ENCODE measurements around the gene ZBTB42. TPM values are rescaled to one million over a fixed set of nuclear protein-coding genes. Genes with fewer than 3 reads are reported as not detected.

Gene ZBTB42
- total and polyA plus RNA-seq, 2 of the 13 experiments (the other 11 are each of a cell fraction or from before 2014, with no cell fraction given) = 2.8 to 4.2 TPM

GRCh38 chr14:104821229-104821945 is 20.5 kb downstream of the ZBTB42 start (continued):
- TF ChIP-seq HNRNPUL1 (IDR thresholded peaks at IDR 0.05; ENCODE audit: low read depth, low read length) (no peak), CBX5 (CRISPR knock-in tag; IDR thresholded peaks at IDR 0.05; ENCODE audit: borderline replicate concordance) (no peak), SMC3 (IDR thresholded peaks at IDR 0.05; ENCODE audit: low read length) (no peak), ZNF777 (CRISPR knock-in tag; IDR thresholded peaks at IDR 0.05) (peak; percentile 81), FOSL2 (CRISPR knock-in tag; IDR thresholded peaks at IDR 0.05) (peak; percentile 38; the same call in 1 of the 2 replicates), PAX8 (CRISPR knock-in tag; IDR thresholded peaks at IDR 0.05; ENCODE audit: borderline replicate concordance) (no peak), NR1H2 (CRISPR knock-in tag; IDR thresholded peaks at IDR 0.05; ENCODE audit: borderline replicate concordance, low read depth) (no peak), GABPB1 (CRISPR knock-in tag; IDR thresholded peaks at IDR 0.05) (no peak), FOXM1 (CRISPR knock-in tag; IDR thresholded peaks at IDR 0.05) (no peak), ZBTB7A (CRISPR knock-in tag; IDR thresholded peaks at IDR 0.05) (no peak), ZNF558 (CRISPR knock-in tag; IDR thresholded peaks at IDR 0.05; ENCODE audit: borderline replicate concordance) (no peak), ZNF431 (CRISPR knock-in tag; IDR thresholded peaks at IDR 0.05; ENCODE audit: borderline replicate concordance, low read depth) (no peak), ZNF547 (CRISPR knock-in tag; IDR thresholded peaks at IDR 0.05) (no peak), ZNF256 (CRISPR knock-in tag; conservative IDR thresholded peaks at IDR 0.05) (no peak), HOXA9 (CRISPR knock-in tag; IDR thresholded peaks at IDR 0.05; ENCODE audit: borderline replicate concordance) (no peak), SSRP1 (CRISPR knock-in tag; IDR thresholded peaks at IDR 0.05) (no peak), RBFOX2 (IDR thresholded peaks at IDR 0.05; ENCODE audit: low read depth, low read length) (no peak), ZNF160 (CRISPR knock-in tag; IDR thresholded peaks at IDR 0.05) (no peak), MXD1 (CRISPR knock-in tag; IDR thresholded peaks at IDR 0.05) (0 out of 2 replicates have a peak, but pooled peaks have one; percentile 8), CCAR2 (optimal IDR thresholded peaks at IDR 0.05; ENCODE audit: low read depth, low read length) (no peak), PITX1 (CRISPR knock-in tag; IDR thresholded peaks at IDR 0.05) (0 out of 2 replicates have a peak, but pooled peaks have one; percentile 20), ELF4 (CRISPR knock-in tag; IDR thresholded peaks at IDR 0.05; ENCODE audit: borderline replicate concordance) (no peak), ATAD3A (CRISPR knock-in tag; IDR thresholded peaks at IDR 0.05) (no peak), MYPOP (CRISPR knock-in tag; IDR thresholded peaks at IDR 0.05) (no peak), ATF4 (CRISPR knock-in tag; IDR thresholded peaks at IDR 0.05) (no peak), HES4 (CRISPR knock-in tag; IDR thresholded peaks at IDR 0.05; ENCODE audit: borderline replicate concordance) (peak; percentile 70; the same call in 1 of the 2 replicates), ZNF136 (CRISPR knock-in tag; IDR thresholded peaks at IDR 0.05; ENCODE audit: low read depth) (no peak), PHF21A (CRISPR knock-in tag; IDR thresholded peaks at IDR 0.05) (no peak), DNMT1 (CRISPR knock-in tag; IDR thresholded peaks at IDR 0.05) (no peak), ZNF615 (CRISPR knock-in tag; IDR thresholded peaks at IDR 0.05; ENCODE audit: borderline replicate concordance) (no peak), ZNF878 (CRISPR knock-in tag; IDR thresholded peaks at IDR 0.05) (no peak)

All from HepG2 (cell line).